Measurements from ENCODE around the gene MUC2.

GRCh38 chr11:1038921-1039320 is 35.8 kb upstream of the MUC2 start:
- TF ChIP-seq CTCF (IDR thresholded peaks at IDR 0.05; ENCODE audit: low read depth, low read length) (no peak), POLR2A (IDR thresholded peaks at IDR 0.05; ENCODE audit: extremely low read depth, insufficient read length) (no peak), MAX (IDR thresholded peaks at IDR 0.05; ENCODE audit: low read depth, low read length) (no peak), MYC (IDR thresholded peaks at IDR 0.05; ENCODE audit: low read depth, low read length) (no peak)
